Measurements from ENCODE around the gene TIE1. TPM values are rescaled to one million over a fixed set of nuclear protein-coding genes. Genes with fewer than 3 reads are reported as not detected.

TIE1 gene
- total and polyA plus RNA-seq, 2 donors (not counting 3 experiments of a cell fraction or from before 2014, with no cell fraction given), result 531 to 620 TPM

- no peaks in the 10 kb centered on the region for H3K9me1 ChIP-seq (replicated peaks; ENCODE audit: control insufficient read depth, extremely low read depth, insufficient read depth, low read length)
- H3K9me3 ChIP-seq (replicated peaks; ENCODE audit: control insufficient read depth, insufficient read depth, low read length), result no peaks in the 10 kb centered on the region
- TF ChIP-seq POLR2A (IDR thresholded peaks at IDR 0.05; ENCODE audit: low read depth, low read length) (no peak), JUN (IDR thresholded peaks at IDR 0.05; ENCODE audit: borderline replicate concordance, insufficient read depth, insufficient read length, low read depth) (no peak), GATA2 (IDR thresholded peaks at IDR 0.05; ENCODE audit: insufficient read depth, insufficient read length, low read depth, low read length) (no peak), FOS (IDR thresholded peaks at IDR 0.05; ENCODE audit: borderline replicate concordance, insufficient read depth, low read length) (no peak), MYC (IDR thresholded peaks at IDR 0.05; ENCODE audit: low read depth, low read length) (no peak), CTCF (IDR thresholded peaks at IDR 0.05; ENCODE audit: extremely low read depth in 1 of 2, insufficient read depth in 1 of 2, low read depth in 1 of 2, low read length in 2 of 2) (no peak), MAX (IDR thresholded peaks at IDR 0.05; ENCODE audit: insufficient read depth, insufficient read length) (no peak), EZH2 (IDR thresholded peaks at IDR 0.05; ENCODE audit: borderline replicate concordance, low read depth, low read length, severe bottlenecking) (no peak), POLR2AphosphoS5 (IDR thresholded peaks at IDR 0.05; ENCODE audit: insufficient read depth, low read depth, low read length) (no peak)
- H3K27me3 ChIP-seq (ENCODE audit: control insufficient read depth in 2 of 2, insufficient read depth in 2 of 2, low read length in 2 of 2), result no peaks in the 10 kb centered on the region
- POLR2A ChIA-PET, result no interaction called here
- no peak overlapping the region for H3K9ac ChIP-seq (replicated peaks; ENCODE audit: extremely low read depth, insufficient read depth, low read length)
- H3K27ac ChIP-seq (ENCODE audit: insufficient read depth, low read depth, low read length), result no peak overlapping the region
- H4K20me1 ChIP-seq (replicated peaks; ENCODE audit: control insufficient read depth, extremely low read depth, insufficient read depth, low read length), result no peaks in the 10 kb centered on the region
- FAIRE-seq (no peak), DNase-seq (ENCODE audit: low read depth, low spot score) (no peak)
- dilution Hi-C loops (cut with MboI; ENCODE audit: extremely low pct_ligation_motif_present, low sequenced_read_pairs), result no loop called here
- no peak overlapping the region for H3K4me2 ChIP-seq (ENCODE audit: insufficient read depth, low read length)
- no peaks in the 10 kb centered on the region for H3K36me3 ChIP-seq (ENCODE audit: control insufficient read depth in 2 of 2, extremely low read depth in 1 of 2, insufficient read depth in 2 of 2, low read length in 2 of 2)
- H3K79me2 ChIP-seq (ENCODE audit: control insufficient read depth, insufficient read depth, low read length), result no peaks in the 10 kb centered on the region
- intact Hi-C loops (cut with micrococcal nuclease), result no loop called here
- CTCF ChIA-PET, result no interaction called here
- BruUV-seq (replicated peaks), result no TSS peak
- peaks cover 3% of the 10 kb centered on the region for H3K4me1 ChIP-seq (ENCODE audit: control insufficient read depth, extremely low read depth, insufficient read depth, low read length)
- H3K4me3 ChIP-seq (replicated peaks in 1 of 3; ENCODE audit: insufficient read depth in 1 of 3, low read depth in 1 of 3, low read length in 3 of 3), result no peak overlapping the region
- H2AFZ ChIP-seq (ENCODE audit: low read depth, low read length), result no peak overlapping the region
These were observed 50.9 kb downstream of the TIE1 start for GRCh38 chr1:43351421-43352350.
